ENCODE results near the gene SLC4A8.
A peak's percentile ranks its signal among the peaks of the same experiment; 100 is the strongest.

The SLC4A8 gene

DNA sequence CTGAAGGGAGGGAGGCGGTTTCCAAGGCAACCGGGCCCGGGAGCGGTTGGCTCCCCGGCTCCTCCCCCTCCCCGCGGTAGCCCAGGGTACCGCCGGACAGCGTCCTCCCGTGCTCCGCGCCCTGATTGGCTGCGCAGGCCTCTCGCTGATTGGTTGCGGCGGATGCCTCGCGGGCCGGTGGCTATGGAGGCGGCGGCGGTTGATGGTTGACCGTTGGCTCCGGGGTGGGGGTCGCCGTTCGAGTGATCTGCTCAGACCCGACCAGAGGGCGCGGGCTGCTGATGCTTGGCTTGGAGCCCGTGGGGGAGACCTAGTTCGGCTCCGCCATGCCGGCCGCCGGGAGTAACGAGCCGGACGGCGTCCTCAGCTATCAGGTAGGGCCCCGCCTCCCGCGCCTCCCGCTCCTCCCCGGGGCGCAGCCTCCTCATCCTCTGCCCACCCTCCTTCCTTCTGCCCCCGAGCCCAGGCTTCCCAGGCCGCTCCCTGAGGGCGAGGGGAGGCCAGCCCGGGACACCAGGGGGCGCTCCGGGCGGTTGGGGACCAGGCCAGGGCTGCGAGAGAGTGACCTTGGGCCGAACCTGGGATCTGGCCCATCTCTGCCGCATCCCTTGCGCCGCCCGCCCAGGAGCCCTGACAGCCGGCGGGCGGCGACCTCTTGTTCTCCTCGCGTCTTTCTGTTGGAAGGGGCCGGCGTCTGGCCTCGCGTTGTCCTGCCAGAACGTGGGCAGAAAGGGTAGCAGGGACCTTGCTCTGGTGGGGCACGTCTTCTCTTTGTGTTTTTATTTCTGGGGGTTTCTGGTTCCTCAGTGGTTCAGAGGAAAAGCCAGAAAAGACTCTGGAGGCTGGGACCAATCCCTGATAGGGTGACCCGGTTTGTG lies at the start of gene SLC4A8:
Gene SLC4A8, plus strand, starts transcription at position 170 of the 878 bp plus-strand sequence. Its CDS starts 157 bp downstream, at position 327.
- peak; percentile 98 for DNase-seq

DNA sequence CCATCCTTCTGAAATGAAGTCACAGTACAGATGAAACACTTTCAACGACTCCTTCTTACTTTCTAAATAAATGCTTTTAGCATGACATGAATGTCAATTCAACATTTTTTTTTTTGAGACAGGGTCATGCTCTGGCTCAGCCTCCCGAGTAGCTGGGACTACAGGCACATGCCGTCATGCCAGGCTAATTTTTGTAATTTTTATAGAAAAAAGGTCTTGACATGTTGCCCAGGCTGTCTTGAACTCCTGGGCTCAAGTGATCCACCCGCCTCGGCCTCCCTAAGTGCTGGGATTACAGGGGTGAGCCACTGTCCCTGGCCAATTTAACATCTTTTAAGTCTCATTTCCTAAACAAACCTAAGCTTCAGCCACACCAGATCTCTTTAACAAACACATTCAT lies 49.8 kb upstream of the SLC4A8 start:
- no peak for DNase-seq

DNA sequence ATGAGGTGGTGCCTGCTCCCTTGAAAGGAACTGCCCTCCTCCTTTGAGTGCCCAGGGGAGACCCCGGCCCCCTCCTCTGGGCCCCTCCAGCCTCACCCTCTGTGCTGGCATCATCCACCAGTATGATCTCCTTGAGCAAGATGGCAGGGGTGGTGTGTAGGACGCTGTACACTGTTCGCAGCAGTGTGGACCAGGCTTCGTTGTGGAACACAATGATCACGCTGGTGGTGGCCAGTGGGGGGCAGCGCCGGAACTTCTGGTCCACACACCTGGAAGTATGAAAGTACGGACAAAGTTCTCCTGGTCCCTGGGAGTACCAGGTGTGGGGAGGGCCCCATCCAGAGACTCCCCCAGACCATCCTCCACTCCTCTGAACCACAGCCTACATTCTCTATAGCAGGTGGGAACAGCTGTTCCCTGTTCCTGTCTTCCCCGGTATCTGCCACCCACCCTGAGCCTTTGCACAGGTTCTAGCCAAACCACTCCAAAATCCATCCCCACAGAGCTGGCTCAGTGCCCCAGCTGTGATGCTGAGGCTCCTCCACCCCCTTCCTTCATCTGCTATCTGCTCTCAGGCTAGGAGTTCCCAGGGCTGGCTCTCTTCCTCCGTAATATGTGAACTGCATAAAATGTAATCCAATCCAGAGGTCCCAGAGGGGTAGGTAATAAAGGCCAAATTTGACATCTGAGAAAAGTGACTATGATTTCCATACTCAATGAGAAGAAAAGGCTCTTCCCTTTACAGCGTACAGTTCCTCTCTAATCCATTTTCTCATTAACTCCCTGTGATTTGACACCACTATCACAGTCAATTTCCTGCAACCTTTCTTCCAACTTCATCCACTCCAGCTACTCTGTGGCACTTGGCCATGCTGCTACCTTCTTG lies 47.3 kb upstream of the SLC4A8 start:
- DNase-seq, result peak; percentile 54

DNA sequence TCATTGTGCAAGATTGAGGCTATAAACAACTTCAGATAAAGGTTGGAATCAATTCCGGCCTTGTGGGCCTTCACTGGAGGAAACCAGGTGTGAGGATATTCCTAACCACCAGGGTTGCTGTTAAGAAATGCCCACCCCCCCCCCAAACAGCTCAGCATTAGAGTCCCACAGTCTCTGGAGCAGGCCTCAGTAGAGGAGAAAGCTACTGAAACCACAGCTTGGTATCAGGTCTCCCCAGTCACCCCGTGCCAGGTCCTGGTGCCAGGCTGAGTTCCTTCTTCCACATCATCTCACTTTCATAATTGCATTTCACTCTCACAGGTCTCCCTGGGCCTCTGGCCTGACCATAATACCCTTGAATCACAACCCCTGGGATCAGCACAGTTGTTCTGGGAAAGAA lies 45.9 kb upstream of the SLC4A8 start:
- no peak for DNase-seq

DNA sequence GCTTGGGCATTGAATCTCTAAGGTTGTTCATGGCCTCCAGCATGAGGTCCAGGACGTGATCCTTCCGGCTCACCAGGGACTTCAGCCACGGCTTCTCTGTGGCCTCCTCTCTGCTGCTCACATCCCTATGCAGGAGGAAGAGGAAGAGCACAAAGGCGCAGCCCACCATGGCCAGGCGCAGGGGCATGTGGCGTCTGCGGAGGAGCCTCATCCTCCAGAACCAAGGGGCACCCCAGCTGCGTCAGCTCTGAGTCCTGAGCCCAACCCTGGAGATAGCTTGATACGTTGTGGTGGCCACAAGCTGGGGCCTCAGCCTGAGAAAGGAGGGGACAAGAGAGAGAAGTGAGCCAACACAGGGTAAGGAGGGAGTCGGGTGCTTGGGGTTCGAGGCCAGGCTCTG lies 45.1 kb upstream of the SLC4A8 start:
- DNase-seq, result no peak

DNA sequence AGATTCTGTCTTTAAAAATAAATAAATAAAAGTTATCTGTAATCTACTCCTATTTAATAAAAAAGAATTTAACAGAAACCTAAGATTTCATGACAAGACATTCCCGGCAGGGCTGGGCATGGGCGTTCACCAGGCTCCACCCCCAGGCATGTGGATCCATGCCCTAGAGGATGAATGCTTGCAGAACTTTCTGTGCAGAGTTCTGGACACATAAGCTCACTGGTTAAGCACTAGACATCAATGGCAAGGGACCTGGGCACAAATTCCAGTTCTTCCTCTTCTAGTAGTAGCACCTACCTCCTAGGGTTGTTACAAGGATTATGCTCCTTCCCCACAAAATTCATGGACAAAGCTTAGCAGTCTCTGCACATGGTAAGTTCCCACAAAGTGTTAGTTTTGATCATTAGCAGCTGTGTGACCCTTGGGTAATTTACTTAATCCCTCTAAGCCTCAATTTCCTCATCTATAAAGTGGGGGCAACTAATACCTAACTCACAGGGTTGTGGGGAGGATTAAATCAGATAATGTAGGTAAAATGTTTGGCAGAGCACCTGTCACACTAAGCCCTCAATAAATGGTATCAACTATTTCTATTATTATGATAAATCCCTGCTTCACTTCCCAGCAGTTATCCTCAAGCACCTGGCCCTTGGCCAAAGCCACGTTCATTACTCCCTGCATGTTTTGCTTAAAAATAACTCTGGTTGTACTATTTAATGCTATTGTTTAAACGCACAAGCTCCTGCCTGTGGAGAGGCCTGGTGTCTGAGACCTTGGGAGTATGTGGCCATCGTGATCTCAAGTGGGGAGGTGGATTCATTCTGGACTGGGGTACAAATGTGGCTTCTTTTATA lies 43.2 kb upstream of the SLC4A8 start:
- DNase-seq, result peak; percentile 46

DNA sequence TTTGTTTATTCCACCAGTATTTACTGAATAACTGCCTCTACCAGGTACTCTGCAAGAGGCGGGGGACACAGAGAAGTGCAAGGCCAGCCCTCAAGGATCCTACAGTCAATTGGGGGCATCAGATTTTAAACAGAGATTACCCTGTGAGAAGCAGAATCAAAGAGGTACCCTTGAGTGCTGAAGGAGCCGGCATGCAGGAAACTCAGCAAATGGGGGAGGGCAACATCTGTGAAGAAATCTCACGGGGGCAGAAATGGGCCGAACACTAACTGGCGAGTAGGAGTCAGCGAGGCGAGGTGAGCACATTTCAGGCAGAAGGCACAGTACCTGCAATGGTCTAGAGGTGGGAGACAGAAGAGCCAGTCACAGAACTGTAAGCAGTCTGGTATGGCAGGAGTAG lies 42.5 kb upstream of the SLC4A8 start:
- no peak for DNase-seq

DNA sequence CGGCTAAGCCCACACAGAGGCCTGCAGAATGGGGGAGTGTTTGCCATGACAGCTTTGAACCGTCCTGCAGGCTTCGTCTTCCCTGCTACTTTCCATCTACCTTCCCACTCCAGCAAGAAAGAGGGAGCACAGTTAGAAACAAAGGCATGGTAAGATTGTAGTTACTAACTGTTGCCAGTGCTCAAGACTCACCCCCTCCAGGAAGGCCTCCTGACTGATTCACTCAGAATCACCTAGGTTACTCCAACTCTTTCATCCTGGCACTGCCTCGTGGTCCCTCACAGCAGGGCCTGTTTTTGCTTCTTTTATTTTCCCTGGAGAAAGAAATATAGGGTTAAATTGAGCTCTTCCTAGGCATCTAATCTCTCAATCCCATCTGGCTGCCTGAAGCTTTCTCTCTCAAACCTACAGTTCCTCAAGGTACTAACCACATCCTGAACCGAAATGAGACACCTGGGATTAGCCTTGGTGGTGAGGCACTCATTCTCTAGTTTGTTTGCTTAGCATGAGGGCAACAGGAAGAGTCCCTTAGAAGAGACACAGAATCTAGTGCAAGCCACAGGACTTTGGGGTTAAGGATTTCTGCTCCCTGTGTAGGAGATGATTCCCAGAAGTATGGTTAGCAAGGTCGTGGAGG lies 41.2 kb upstream of the SLC4A8 start:
- no peak for DNase-seq

DNA sequence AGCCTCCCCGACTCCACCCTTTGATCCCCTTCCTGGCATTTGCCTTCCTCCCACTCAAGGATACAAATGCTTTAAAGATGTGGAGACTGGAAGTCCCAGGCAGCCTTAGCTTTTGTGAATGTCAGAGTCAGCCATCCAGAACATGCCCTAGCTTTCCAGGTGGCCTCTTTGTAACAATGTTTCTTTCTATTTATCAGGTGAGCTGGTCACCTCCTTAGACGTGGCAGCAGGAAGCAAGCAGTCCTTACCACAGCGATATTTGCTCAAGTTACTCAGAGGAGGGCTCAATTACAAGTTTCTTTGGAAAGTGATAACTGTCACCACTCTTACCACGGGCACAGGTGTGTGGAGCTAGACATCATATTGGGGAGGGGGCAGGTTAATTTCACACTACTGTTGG lies 38.3 kb upstream of the SLC4A8 start:
- DNase-seq, result no peak

DNA sequence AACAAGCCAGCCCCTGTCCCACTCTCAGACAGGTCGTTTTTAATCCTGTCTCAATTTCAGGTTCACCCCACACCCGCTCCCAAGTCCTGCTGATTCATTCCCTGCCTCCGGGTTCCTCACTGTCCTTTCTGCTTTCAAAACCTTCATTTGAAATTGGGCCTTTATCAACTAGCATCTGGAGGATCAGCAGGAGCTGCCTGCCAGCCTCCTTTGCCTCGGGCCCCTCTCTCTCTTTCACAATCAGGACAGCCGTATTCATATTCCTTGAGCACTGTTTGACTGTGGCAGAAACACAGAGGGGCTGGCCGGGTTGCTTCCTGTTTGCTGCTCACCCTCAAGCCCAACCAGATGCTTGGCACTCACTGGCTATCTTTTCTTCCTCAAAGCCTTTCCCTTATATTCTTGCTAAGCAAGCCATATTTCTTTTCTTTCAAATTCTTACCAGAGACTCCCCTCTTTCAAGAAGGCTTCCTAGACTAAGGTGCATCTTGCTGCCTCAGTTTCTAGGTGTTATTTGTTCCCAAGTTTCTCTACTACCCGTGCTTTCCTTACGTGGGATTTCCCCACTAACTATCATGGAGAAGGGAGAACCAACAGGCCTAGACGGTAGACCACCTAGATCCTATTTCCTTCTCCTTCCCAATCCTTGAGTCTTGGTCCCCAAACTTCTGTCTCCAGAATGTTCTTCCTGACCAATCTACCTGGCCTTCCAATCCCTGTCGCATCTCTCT lies 36.4 kb upstream of the SLC4A8 start:
- DNase-seq, result no peak

DNA sequence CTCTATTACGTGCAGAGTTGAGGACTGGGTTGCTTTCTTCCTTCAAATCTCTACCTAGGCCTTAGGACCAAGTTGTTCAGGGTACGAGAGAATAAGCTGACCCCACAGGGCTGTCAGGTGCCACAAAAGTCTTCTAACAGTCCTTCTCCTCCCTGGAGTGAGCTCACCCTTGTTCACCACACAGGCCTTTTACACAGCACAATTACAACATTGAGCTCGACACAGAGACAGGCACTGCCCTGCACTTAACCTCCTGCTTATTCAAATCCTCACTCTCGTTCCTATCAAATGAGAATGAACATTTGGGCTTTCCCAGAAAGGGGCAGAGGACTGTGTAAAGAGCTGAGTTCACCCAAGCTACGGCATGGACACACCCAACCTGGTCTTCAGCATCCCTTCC lies 35.8 kb upstream of the SLC4A8 start:
- no peak for DNase-seq

DNA sequence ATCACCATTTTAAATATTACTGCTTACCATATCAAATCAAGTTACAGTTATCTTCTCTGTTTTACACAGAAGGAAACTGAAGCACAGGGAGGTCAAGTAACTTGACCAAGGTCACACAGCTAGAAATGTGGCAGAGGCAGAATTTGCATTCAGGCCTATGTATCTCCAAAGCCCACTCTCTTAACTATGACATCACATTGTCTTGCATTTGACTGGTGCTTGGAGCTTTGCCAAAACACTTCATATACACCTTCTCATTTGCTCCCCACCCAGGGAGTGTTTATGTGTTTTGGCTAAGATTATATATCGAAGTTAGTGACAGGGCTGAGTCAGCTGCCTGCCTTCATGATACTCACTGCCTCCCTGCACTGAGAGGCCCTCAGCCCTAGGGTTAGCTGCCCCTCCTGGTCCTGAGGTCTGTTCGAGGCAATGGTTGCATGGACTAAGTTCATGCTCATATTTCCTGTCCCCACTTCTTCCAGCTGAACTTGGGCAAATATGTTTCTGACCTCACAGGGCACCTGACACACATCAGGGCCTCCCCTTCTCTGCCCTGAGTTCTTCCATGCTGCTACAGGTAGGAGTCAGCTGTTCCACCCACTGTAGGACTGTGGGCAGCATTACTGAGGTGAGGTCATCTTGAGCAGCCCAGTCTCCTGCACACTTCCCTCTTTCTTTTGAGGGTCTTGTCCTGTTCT lies 35.2 kb upstream of the SLC4A8 start:
- DNase-seq, result no peak

DNA sequence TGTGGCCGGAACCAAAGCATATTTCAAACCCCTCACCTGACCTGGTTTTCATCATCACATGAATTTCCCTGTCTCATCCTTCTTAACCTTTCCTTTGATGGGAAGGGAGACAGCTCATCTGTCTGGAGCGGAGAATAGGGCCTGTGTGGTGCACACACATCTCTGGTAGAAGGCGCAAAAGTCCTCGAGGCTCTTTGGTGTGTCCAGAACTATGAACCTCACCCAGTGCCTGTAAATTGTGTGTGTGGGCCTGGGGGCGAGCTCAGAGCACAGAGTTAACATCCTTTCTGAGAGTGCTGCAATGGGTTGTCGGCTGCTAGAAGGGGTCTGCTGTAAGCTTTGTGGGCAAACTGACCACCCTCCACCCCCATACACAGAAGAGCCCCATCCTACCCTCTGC lies 34.2 kb upstream of the SLC4A8 start:
- DNase-seq, result no peak

DNA sequence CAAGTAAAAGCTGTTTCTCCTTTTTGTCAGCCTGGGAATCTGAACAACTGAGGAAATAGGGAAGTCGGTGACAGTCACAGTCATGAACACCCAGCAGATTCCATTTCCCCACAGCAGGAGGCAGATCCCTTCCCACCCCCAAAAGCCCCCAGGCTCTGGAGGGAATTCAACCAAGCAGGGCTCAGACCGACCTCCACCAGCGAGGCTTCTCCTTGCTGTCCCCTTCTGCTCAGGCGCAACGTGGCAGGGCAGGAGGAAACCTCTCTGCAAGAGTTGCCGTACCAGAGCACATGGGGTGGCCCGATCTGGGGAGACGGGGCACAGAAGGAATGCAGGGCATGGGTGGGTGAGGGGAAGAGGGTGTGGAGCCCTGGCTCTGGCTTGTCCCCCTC lies 33.7 kb upstream of the SLC4A8 start:
- no peak for DNase-seq

DNA sequence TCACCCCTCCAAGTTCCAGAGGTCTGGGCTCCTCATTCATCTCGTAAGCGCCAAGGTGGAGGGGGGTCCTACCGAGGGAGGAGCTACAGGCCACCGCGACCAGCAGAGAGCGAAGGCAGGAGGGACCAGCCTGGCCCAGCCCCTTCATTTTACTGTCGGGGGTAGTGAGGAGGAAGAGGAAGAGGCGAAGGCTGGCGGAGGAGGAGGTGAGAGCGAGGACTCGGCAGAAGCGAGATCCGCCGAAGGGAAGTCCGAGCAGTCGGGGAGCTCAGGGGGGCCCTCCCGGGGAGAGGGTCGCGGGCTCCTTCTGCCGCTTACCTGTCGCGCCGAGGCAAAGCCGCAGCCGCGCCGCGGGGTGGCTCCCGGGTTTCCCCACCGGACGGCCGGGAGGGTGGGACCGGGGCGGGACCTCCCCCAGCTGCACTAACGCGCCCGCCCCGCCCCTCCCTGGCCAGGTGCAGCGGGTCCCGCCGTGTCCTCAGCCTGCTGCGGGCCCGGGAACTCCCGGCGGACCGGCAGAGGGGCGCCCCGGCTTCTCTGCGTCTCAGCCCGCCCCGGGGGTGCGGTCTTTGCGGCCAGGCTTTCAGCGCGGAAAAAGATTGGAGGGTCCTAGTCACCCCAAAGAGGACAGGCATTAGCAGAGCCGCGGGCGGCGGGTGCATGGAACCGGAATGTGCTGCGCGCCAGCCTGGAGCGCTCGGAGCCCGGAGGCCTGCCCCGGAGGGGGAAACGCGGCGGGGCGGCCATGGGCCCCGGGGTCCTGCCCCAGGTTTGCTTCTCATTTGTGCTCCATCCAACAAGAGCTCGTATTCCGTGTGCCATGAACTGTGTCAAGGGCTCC lies 33.1 kb upstream of the SLC4A8 start, which contains the start of gene GALNT6:
Gene GALNT6, minus strand, starts transcription at position 124 of the 841 bp plus-strand sequence. CDS start 11,625 bp downstream, outside the sequence.
- peak; percentile 59 for DNase-seq

DNA sequence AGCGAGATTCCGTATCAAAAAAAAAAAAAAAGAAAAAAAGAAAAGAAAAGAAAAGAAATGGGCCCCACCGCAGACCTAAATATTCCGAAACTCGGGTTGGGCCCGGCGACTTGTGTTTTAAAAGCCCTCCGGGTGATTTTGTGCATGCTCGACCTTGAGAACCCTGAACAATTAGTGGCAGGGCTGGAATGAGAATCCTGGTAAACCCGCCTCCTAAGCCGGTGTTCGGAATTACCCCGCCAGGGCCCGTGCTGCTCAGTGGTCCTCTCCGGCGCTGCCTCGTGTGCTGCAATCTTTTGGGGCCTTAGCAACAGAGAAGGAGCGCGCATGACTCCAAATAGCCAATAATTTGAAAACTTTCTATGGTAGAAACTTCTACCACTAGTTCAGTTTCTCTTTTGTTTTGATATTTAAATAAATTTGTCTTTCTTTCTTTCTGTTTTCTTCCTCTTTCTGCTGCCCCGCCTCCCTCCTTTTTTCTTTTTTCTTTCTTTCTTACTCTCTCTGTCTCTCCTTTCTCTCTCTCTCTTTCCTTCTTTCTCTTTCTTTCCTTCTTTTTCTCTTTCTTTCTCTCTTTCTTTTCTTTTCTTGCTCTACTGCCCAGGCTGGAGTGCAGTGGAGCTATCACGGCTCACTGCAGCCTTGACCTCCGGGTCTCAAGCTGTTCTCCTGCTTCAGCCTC lies 31.9 kb upstream of the SLC4A8 start:
- DNase-seq, result peak; percentile 57

DNA sequence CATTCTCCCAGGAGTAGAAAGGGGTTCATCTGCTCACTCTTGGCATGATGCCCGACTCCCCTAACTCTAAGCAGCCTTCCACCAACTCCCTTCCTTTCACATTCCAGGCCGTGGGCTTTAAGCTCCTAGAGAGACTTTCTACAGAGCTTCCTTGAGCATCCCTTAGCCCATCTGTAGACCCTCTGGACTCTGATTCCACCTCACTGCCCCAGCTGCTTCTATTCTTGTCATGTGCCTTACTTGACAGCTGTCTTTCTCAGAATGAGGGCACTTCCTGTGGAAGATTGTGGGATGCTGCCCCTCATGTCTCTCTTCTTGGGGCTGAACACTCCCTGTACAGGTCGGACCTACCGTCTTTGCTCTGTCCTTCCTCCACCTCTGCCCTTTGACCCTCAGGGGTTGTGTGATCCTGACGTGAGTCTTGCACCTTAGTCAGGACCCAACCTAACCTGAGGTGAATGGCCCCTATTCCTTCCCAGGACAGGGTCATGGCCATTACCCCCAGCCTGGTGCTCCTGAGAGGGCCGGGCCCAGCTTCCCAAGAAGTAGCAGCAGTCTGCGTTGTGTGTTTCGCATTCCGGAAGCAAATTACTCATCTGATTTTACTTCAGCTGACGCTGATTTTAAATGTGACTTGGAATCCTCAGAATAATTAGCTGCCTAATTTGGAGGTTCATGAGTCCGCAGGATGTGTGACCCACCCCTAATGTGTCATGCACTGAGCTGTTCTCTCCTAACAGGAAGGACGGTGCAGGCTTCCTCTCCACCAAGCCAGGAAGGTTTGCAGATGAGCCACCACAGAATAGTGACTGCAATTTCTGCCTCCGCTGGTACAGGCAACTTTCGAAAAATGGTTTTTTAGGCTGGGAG lies 30.7 kb upstream of the SLC4A8 start:
- DNase-seq, result no peak
